MM.1S (cell line): ENCODE measurements around the gene TMEM205.

Experiments used
- EZH2 ChIP-seq: fragments of 300-600 bp; sonication (generic); optimal IDR thresholded peaks from 2 replicates; pipeline ENCODE3; 2017; ENCODE audit warnings: low read depth, mild to moderate bottlenecking, antibody characterized with exemption, low read length, mixed read lengths
- TF ChIP-seq, protein P1 (sequence below): fragments of 300-600 bp; sonication (generic); IDR thresholded peaks from 2 replicates; pipeline ENCODE4 v1.5.1; 2016; ENCODE audit warnings: antibody characterized with exemption, low read length, mixed read lengths

DNA sequence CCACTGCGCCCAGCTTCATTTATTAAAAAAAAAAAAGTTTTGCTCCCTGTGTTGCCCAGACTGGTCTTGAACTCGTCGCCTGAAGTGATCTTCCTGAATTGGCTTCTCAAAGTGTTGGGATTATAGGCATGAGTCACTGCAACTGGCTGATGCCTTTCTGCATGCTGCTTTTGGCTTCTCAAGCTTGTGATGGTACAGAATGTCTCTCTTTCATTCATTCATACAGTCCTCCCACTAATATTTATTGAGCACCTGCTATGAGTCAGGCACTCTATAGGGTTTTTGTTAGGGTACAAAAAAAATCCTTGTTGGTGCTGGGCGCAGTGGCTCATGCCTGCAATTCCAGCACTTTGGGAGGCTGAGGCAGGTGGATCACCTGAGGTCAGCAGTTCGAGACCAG, 41.1 kb downstream of the TMEM205 start:
- TF ChIP-seq, protein P1, sequence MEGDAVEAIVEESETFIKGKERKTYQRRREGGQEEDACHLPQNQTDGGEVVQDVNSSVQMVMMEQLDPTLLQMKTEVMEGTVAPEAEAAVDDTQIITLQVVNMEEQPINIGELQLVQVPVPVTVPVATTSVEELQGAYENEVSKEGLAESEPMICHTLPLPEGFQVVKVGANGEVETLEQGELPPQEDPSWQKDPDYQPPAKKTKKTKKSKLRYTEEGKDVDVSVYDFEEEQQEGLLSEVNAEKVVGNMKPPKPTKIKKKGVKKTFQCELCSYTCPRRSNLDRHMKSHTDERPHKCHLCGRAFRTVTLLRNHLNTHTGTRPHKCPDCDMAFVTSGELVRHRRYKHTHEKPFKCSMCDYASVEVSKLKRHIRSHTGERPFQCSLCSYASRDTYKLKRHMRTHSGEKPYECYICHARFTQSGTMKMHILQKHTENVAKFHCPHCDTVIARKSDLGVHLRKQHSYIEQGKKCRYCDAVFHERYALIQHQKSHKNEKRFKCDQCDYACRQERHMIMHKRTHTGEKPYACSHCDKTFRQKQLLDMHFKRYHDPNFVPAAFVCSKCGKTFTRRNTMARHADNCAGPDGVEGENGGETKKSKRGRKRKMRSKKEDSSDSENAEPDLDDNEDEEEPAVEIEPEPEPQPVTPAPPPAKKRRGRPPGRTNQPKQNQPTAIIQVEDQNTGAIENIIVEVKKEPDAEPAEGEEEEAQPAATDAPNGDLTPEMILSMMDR = no peak
- TF ChIP-seq EZH2 = no peak
